Measurements from ENCODE around the gene CNTF. TPM values are rescaled to one million over a fixed set of nuclear protein-coding genes. Genes with fewer than 3 reads are reported as not detected.

The CNTF gene
- total RNA-seq, 2 experiments from 2014 or later = 1.8 to 2.4 TPM

DNA sequence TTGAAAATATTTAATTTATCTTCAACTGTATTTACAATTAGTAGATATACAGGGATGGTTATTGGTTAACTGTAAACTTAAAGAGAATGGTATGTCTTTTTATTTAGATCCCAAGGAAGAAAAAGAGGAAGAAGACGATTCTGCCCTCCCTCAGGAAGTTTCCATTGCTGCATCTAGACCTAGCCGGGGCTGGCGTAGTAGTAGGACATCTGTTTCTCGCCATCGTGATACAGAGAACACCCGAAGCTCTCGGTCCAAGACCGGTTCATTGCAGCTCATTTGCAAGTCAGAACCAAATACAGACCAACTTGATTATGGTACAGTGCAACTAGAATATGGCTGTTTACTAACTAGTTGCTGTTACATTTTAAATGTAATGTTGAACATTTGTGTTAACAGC lies 12.7 kb upstream of the CNTF start:
- intact Hi-C loops (cut with micrococcal nuclease) = no loop called here

GRCh38 chr11:58613228-58613627 lies 9.2 kb upstream of the CNTF start:
- Mint-ChIP-seq H3K27ac (no peak overlapping the region), H3K4me3 (no peak overlapping the region), H3K36me3 (ENCODE audit: low read depth) (peaks cover 68% of the 10 kb centered on the region), H3K4me1 (ENCODE audit: low read depth) (peaks cover 30% of the 10 kb centered on the region), H3K27me3 (no peaks in the 10 kb centered on the region), H3K9me3 (no peaks in the 10 kb centered on the region)
- ATAC-seq (peak; percentile 37), DNase-seq (no peak)
- CTCF ChIA-PET = interaction anchor here (1.4 to 4.2 kb wide), 2 partner anchors 16 to 45 kb away, joined by 4 to 17 read pairs; no protein-coding TSS in a partner anchor
- POLR2A ChIA-PET = no interaction called here
- intact Hi-C loops (cut with micrococcal nuclease) = no loop called here
- TF ChIP-seq, protein P1, sequence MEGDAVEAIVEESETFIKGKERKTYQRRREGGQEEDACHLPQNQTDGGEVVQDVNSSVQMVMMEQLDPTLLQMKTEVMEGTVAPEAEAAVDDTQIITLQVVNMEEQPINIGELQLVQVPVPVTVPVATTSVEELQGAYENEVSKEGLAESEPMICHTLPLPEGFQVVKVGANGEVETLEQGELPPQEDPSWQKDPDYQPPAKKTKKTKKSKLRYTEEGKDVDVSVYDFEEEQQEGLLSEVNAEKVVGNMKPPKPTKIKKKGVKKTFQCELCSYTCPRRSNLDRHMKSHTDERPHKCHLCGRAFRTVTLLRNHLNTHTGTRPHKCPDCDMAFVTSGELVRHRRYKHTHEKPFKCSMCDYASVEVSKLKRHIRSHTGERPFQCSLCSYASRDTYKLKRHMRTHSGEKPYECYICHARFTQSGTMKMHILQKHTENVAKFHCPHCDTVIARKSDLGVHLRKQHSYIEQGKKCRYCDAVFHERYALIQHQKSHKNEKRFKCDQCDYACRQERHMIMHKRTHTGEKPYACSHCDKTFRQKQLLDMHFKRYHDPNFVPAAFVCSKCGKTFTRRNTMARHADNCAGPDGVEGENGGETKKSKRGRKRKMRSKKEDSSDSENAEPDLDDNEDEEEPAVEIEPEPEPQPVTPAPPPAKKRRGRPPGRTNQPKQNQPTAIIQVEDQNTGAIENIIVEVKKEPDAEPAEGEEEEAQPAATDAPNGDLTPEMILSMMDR (IDR thresholded peaks at IDR 0.05) = no peak

More for the DNA sequence above, 12.7 kb upstream of the CNTF start:
- TF ChIP-seq, protein P1 (IDR thresholded peaks at IDR 0.05) = no peak
- Mint-ChIP-seq H3K4me3 (no peak overlapping the region), H3K27ac (no peak overlapping the region), H3K4me1 (ENCODE audit: low read depth) (peaks cover 54% of the 10 kb centered on the region), H3K27me3 (no peaks in the 10 kb centered on the region), H3K36me3 (ENCODE audit: low read depth) (peaks cover 56% of the 10 kb centered on the region), H3K9me3 (no peaks in the 10 kb centered on the region)
- ChIA-PET CTCF (interaction anchor here (0.8 to 4.2 kb wide), 5 partner anchors 12 to 549 kb away, joined by 3 to 17 read pairs (median 4); no protein-coding TSS in a partner anchor), POLR2A (no interaction called here)
- DNase-seq (no peak), ATAC-seq (no peak)

DNA sequence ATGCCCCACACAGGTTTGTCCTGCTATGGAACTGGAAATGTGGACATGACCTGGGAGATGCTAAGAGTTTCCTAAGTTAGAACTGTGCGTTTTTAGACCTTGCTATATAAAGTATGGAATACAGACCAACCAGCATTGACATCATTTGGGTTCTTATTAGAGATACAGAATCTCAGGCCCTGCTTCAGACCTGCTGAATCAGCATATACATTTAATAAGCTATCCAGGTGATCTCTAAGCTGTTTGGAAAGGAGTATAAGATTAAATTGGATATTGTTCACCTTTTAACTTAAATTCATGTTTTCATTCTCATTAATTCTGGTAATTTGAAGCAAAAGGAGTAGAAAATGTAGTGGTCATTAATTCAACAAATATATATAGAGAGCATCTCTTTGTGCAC lies 6.9 kb upstream of the CNTF start:
- ChIA-PET POLR2A (no interaction called here), CTCF (no interaction called here)
- DNase-seq (no peak), ATAC-seq (no peak)
- Mint-ChIP-seq H3K27me3 (no peaks in the 10 kb centered on the region), H3K36me3 (ENCODE audit: low read depth) (peaks cover 74% of the 10 kb centered on the region), H3K4me1 (ENCODE audit: low read depth) (peaks cover 33% of the 10 kb centered on the region), H3K9me3 (no peaks in the 10 kb centered on the region), H3K4me3 (no peak overlapping the region), H3K27ac (no peak overlapping the region)
- TF ChIP-seq, protein P1 (IDR thresholded peaks at IDR 0.05) = no peak
- intact Hi-C loops (cut with micrococcal nuclease) = no loop called here

DNA sequence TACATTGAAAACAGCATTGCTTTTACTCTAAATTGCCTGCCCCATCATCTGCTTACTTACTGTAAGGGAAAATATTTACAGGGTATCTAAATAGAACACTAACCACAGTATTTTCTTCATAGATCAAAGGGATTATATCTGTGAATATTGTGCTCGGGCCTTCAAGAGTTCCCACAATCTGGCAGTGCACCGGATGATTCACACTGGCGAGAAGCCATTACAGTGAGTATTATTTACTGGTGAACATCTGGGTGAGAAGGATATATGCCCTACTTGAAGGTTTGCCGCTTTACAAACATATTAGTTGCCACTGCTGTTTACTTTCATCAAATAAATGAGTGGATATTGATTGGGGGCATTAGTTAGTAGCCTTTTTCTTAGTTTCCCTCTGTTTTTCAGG lies 5.9 kb upstream of the CNTF start:
- CTCF ChIA-PET = no interaction called here
- no peaks in the 10 kb centered on the region for H3K9me3 Mint-ChIP-seq
- peaks cover 32% of the 10 kb centered on the region for H3K4me1 Mint-ChIP-seq (ENCODE audit: low read depth)
- no peaks in the 10 kb centered on the region for H3K27me3 Mint-ChIP-seq
- ATAC-seq (no peak), DNase-seq (no peak)
- intact Hi-C loops (cut with micrococcal nuclease) = no loop called here
- H3K4me3 Mint-ChIP-seq = no peak overlapping the region
- H3K36me3 Mint-ChIP-seq (ENCODE audit: low read depth) = peaks cover 71% of the 10 kb centered on the region
- no peak overlapping the region for H3K27ac Mint-ChIP-seq
- POLR2A ChIA-PET = interaction anchor here (1.3 kb wide), 1 partner anchor 11 kb away, joined by 3 read pairs; no protein-coding TSS in a partner anchor
- TF ChIP-seq, protein P1 (IDR thresholded peaks at IDR 0.05) = no peak

GRCh38 chr11:58617976-58618557 lies 4.4 kb upstream of the CNTF start:
- CTCF ChIA-PET = interaction anchor here (0.6 to 2.7 kb wide), 11 partner anchors 10 to 99 kb away, joined by 3 to 13 read pairs (median 3); no protein-coding TSS in a partner anchor
- H3K27me3 Mint-ChIP-seq = no peaks in the 10 kb centered on the region
- TF ChIP-seq, protein P1 (IDR thresholded peaks at IDR 0.05) = peak; percentile 17
- DNase-seq (peak; percentile 15), ATAC-seq (peak; percentile 67)
- no peak overlapping the region for H3K4me3 Mint-ChIP-seq
- peaks cover 32% of the 10 kb centered on the region for H3K4me1 Mint-ChIP-seq (ENCODE audit: low read depth)
- peaks cover 71% of the 10 kb centered on the region for H3K36me3 Mint-ChIP-seq (ENCODE audit: low read depth)
- POLR2A ChIA-PET = interaction anchor here (1.1 to 1.3 kb wide), 2 partner anchors 10 to 44 kb away, joined by 3 read pairs; no protein-coding TSS in a partner anchor
- H3K9me3 Mint-ChIP-seq = no peaks in the 10 kb centered on the region
- intact Hi-C loops (cut with micrococcal nuclease) = no loop called here
- H3K27ac Mint-ChIP-seq = peak overlapping the region; percentile 27
